HepG2 (cell line): Measurements from ENCODE around the gene GIN1. TPM values are rescaled to one million over a fixed set of nuclear protein-coding genes. Genes with fewer than 3 reads are reported as not detected.

Experiments used
- ATAC-seq: fragments of 200-7000 bp; cut with Tn5 transposase; 3 replicates; pipeline ENCODE4 v1.9.1; 2020; ENCODE audit warnings: mild to moderate bottlenecking, moderate library complexity
- BruUV-seq: library from RNA; stranded (reverse); fragments of 400-500 nt; replicated peaks from 2 replicates; lab custom pipeline; 2021; lab: Mats Ljungman, UMichigan
- CTCF ChIA-PET: fragments of 300-600 bp; formaldehyde crosslinking; extraction: SDS; loops from one replicate; lab custom pipeline; 2021; ENCODE audit warnings: low total read pairs, inconsistent platforms, low intra/inter-chr PET ratio; lab: Yijun Ruan, JAX
- POLR2A ChIA-PET: fragments of 350-600 bp; sonication (Branson Sonifier 250); formaldehyde crosslinking; loops from one replicate; lab custom pipeline; 2020; ENCODE audit warnings: antibody characterized with exemption, inconsistent platforms; lab: Yijun Ruan, JAX
- DNase-seq: peaks from one replicate; pipeline ENCODE4 v3.0.0-alpha.2; 2015; ENCODE audit warnings: low spot score
- FAIRE-seq: peaks from 3 replicates; lab custom pipeline; 2011; peaks lifted over from hg19 to GRCh38; lab: Jason Lieb, UNC
- H2AFZ ChIP-seq: one replicate; pipeline ENCODE4 v1.6.1; 2011; ENCODE audit warnings: low read length, inconsistent platforms
- H3K27ac ChIP-seq: fragments of 300-600 bp; 3 replicates; pipeline ENCODE4 v1.8.0; 2011; ENCODE audit warnings: mixed run types, mild to moderate bottlenecking, mixed read lengths, low read length, inconsistent platforms; ENCODE audit not compliant: insufficient read depth; ENCODE audit errors: extremely low read length
- H3K27me3 ChIP-seq, 2 experiments: fragments of 200-600 bp in 1 of 2; 2 replicates in 1 of 2; 3 replicates in 1 of 2; pipeline versions ENCODE4 v1.6.0 to v1.8.0; 2011; ENCODE audit warnings: low read length in 2 of 2, mild to moderate bottlenecking in 2 of 2, moderate library complexity in 2 of 2, inconsistent platforms in 1 of 2; ENCODE audit not compliant: insufficient read depth in 2 of 2, control insufficient read depth in 1 of 2
- H3K36me3 ChIP-seq, 2 experiments: fragments of 200-600 bp in 1 of 2; replicated peaks in 1 of 2; 2 replicates in 1 of 2; 3 replicates in 1 of 2; pipeline versions ENCODE4 v1.5.1 to v1.8.0; 2011; ENCODE audit warnings: low read length in 2 of 2, inconsistent platforms in 1 of 2; ENCODE audit not compliant: insufficient read depth in 2 of 2, control insufficient read depth in 1 of 2
- H3K4me1 ChIP-seq: 2 replicates; pipeline ENCODE4 v1.5.1; 2012; ENCODE audit warnings: low read length, inconsistent platforms; ENCODE audit not compliant: insufficient read depth
- H3K4me2 ChIP-seq: 2 replicates; pipeline ENCODE4 v1.6.0; 2011; ENCODE audit warnings: low read depth, low read length, inconsistent platforms
- H3K4me3 ChIP-seq, 3 experiments: fragments of 200-600 bp in 1 of 3; sonication (generic), shearing (Covaris generic) in 1 of 3; replicated peaks in 1 of 3; 2 replicates each; pipeline ENCODE4 v1.5.1; 2011 to 2016; ENCODE audit warnings: low read length in 3 of 3, inconsistent platforms in 2 of 3, low read depth in 2 of 3, mild to moderate bottlenecking in 2 of 3, control low read depth in 1 of 3, mixed read lengths in 1 of 3; ENCODE audit not compliant: insufficient read depth in 1 of 3
- H3K79me2 ChIP-seq: one replicate; pipeline ENCODE4 v1.6.1; 2011; ENCODE audit warnings: low read length, inconsistent platforms; ENCODE audit not compliant: insufficient read depth
- H3K9ac ChIP-seq: 2 replicates; pipeline ENCODE4 v1.6.0; 2011; ENCODE audit warnings: mild to moderate bottlenecking, low read depth, low read length, inconsistent platforms; ENCODE audit not compliant: insufficient read depth
- H3K9me3 ChIP-seq: 2 replicates; pipeline ENCODE4 v1.5.1; 2012; ENCODE audit warnings: mild to moderate bottlenecking, low read length
- H4K20me1 ChIP-seq: 2 replicates; pipeline ENCODE4 v1.6.0; 2011; ENCODE audit warnings: inconsistent platforms, mild to moderate bottlenecking, low read length, moderate library complexity; ENCODE audit not compliant: insufficient read depth
- BCL6 ChIP-seq: IDR thresholded peaks from 2 replicates; pipeline ENCODE4 v1.6.1; 2016; ENCODE audit warnings: missing genetic modification reagents, missing compliant biosample characterization
- DPF2 ChIP-seq: sonication (generic); formaldehyde crosslinking; IDR thresholded peaks from 2 replicates; pipeline ENCODE4 v1.4.0; 2020; ENCODE audit warnings: mild to moderate bottlenecking, low read depth, missing genetic modification reagents, borderline replicate concordance
- ETV6 ChIP-seq: sonication (generic); formaldehyde crosslinking; conservative IDR thresholded peaks from 2 replicates; pipeline ENCODE4 v1.4.0; 2020; ENCODE audit warnings: missing genetic modification reagents
- KDM5B ChIP-seq: sonication (generic); formaldehyde crosslinking; IDR thresholded peaks from 2 replicates; pipeline ENCODE4 v1.4.0; 2020; ENCODE audit warnings: missing genetic modification reagents, mild to moderate bottlenecking, borderline replicate concordance
- MTA3 ChIP-seq: sonication (generic); formaldehyde crosslinking; IDR thresholded peaks from 2 replicates; pipeline ENCODE4 v1.4.0; 2020; ENCODE audit warnings: missing genetic modification reagents
- SSRP1 ChIP-seq: IDR thresholded peaks from 2 replicates; pipeline ENCODE4 v1.6.1; 2016; ENCODE audit warnings: control low read depth
- ZFY ChIP-seq: sonication (generic); formaldehyde crosslinking; IDR thresholded peaks from 2 replicates; pipeline ENCODE4 v1.4.0; 2020; ENCODE audit warnings: missing genetic modification reagents
- ZNF841 ChIP-seq: sonication (generic); formaldehyde crosslinking; IDR thresholded peaks from 2 replicates; pipeline ENCODE4 v1.8.1; 2023; ENCODE audit warnings: missing genetic modification reagents, borderline replicate concordance
- WGBS: methylation state at CpG from one replicate; pipeline ENCODE4 v1.1.6; 2017; ENCODE audit warnings: low lambda C conversion rate; 5-methylcytosine and 5-hydroxymethylcytosine counted together
- in situ Hi-C: cut with HindIII; loops from 2 replicates; pipeline ENCODE4 v1.10.0; 2017; ENCODE audit warnings: low pct_unique_long_range_greater_than_20kb; ENCODE audit not compliant: extremely low pct_ligation_motif_present
- intact Hi-C: fragments of 100-400 bp; cut with micrococcal nuclease; formaldehyde crosslinking; loops from one replicate; pipeline ENCODE4 v1.10.0; 2022; ENCODE audit not compliant: unreplicated experiment
- polyA plus RNA-seq, 8 experiments: library from polyadenylated mRNA; depleted of rRNA in 3 of 8; stranded (reverse) in 7 of 8; unstranded in 1 of 8; fragments of >200 nt; fragmentation: Illumina TruSeq in 4 of 8; extraction: Trizol in 4 of 8; gene quantifications; 2 replicates each; pipeline versions ENCODE4 v1.2.1 to v1.2.3, GENCODE V29; 2011 to 2016; ENCODE audit warnings: low read depth in 4 of 8, missing spikeins in 1 of 8, mixed read lengths in 1 of 8; ENCODE audit not compliant: insufficient read depth in 1 of 8
- total RNA-seq, 5 experiments: library from RNA; depleted of rRNA; stranded (reverse); fragments of >200 nt; fragmentation: Illumina TruSeq; extraction: Trizol; gene quantifications; 2 replicates each; pipeline ENCODE4 v1.2.3, GENCODE V29; 2016; ENCODE audit warnings: low read depth in 1 of 5
- TF ChIP-seq, protein P1 (sequence below), 2 experiments: sonication (generic) in 1 of 2; formaldehyde crosslinking in 1 of 2; IDR thresholded peaks; 2 replicates each; pipeline versions ENCODE4 v1.6.1 to v1.9.0; 2014 to 2022; ENCODE audit warnings: antibody characterized with exemption in 1 of 2, borderline replicate concordance in 1 of 2, inconsistent platforms in 1 of 2, low read depth in 1 of 2, missing genetic modification reagents in 1 of 2
- TF ChIP-seq, protein P2 (sequence below), 2 experiments: sonication (generic) in 1 of 2; formaldehyde crosslinking in 1 of 2; IDR thresholded peaks; 2 replicates each; pipeline versions ENCODE4 v1.4.0 to v1.6.1; 2018 to 2020; ENCODE audit warnings: missing genetic modification reagents in 2 of 2, borderline replicate concordance in 1 of 2, low read depth in 1 of 2, mild to moderate bottlenecking in 1 of 2, missing biosample characterization in 1 of 2
- TF ChIP-seq, protein P3 (sequence below): sonication (generic); formaldehyde crosslinking; IDR thresholded peaks from 2 replicates; pipeline ENCODE4 v1.5.0; 2020; ENCODE audit warnings: missing genetic modification reagents

GIN1 gene
- total and polyA plus RNA-seq, 2 of the 13 experiments (the other 11 are each of a cell fraction or from before 2014, with no cell fraction given), result 1.7 to 7.7 TPM

DNA sequence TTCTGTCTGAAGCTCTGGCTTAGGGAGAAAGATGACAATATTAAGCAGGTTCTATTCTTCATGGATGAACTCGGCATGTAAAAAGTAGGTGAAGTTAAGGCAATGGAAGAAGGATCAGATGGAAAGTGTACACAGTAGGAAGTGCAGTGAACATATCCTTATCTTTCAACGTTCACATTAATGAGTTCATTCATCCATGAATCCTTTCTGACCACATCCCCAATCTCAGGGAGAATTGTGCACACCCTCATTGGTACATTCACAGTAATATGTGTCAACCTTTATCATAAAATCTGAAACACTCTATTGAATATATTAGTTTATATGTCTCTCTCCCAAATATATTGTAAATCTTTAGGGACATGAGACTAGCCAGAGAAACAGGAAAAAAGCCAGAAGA, 5.5 kb downstream of the GIN1 start (continued):
- no peak for TF ChIP-seq BCL6
- no peak for TF ChIP-seq DPF2 (CRISPR knock-in tag)
- TF ChIP-seq, protein P1, sequence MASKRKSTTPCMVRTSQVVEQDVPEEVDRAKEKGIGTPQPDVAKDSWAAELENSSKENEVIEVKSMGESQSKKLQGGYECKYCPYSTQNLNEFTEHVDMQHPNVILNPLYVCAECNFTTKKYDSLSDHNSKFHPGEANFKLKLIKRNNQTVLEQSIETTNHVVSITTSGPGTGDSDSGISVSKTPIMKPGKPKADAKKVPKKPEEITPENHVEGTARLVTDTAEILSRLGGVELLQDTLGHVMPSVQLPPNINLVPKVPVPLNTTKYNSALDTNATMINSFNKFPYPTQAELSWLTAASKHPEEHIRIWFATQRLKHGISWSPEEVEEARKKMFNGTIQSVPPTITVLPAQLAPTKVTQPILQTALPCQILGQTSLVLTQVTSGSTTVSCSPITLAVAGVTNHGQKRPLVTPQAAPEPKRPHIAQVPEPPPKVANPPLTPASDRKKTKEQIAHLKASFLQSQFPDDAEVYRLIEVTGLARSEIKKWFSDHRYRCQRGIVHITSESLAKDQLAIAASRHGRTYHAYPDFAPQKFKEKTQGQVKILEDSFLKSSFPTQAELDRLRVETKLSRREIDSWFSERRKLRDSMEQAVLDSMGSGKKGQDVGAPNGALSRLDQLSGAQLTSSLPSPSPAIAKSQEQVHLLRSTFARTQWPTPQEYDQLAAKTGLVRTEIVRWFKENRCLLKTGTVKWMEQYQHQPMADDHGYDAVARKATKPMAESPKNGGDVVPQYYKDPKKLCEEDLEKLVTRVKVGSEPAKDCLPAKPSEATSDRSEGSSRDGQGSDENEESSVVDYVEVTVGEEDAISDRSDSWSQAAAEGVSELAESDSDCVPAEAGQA (IDR thresholded peaks at IDR 0.05; ENCODE audit: low read depth), result no peak
- TF ChIP-seq, protein P1 (CRISPR knock-in tag; IDR thresholded peaks at IDR 0.05; ENCODE audit: borderline replicate concordance), result no peak
- TF ChIP-seq ZNF841 (CRISPR knock-in tag), result no peak

DNA sequence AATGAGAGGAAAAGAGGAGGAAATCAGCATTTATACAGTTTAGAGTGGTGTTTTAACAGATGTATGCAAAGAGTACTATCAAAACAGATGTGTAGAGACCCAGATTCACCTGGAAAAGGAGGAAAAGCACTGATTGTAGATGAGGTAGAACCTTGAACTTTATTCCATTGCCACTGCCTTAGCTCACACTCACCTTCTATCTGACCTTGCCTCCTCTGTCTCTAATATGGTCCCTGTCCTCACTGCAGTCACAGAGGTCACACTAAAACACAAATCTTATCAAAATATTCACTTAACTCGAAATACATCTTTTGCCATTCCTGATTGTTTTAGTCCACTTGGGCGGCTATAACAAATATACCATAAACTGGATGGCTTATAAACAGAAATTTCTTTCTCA, 7.0 kb downstream of the GIN1 start:
- H3K79me2 ChIP-seq, result peaks cover 21% of the 10 kb centered on the region
- FAIRE-seq (no peak), DNase-seq (no peak), ATAC-seq (no peak)
- intact Hi-C loops, result loop anchor here (10.0 kb wide), 1 partner anchor 358 kb away; the partner anchor contains the start of gene PAM
- POLR2A ChIA-PET, result no interaction called here
- no peak overlapping the region for H3K27ac ChIP-seq
- H3K4me3 ChIP-seq, result no peak overlapping the region
- H3K4me2 ChIP-seq, result no peak overlapping the region
- no peak overlapping the region for H2AFZ ChIP-seq
- peaks cover 11% of the 10 kb centered on the region for H3K4me1 ChIP-seq
- no peaks in the 10 kb centered on the region for H3K27me3 ChIP-seq
- in situ Hi-C loops, result no loop called here
- no TSS peak for BruUV-seq
- CTCF ChIA-PET, result no interaction called here
- no peaks in the 10 kb centered on the region for H3K9me3 ChIP-seq
- H3K36me3 ChIP-seq, result no peaks in the 10 kb centered on the region
- 87% methylated on average over 2 of the region's 2 CpGs for WGBS
- no peak overlapping the region for H3K9ac ChIP-seq
- no peaks in the 10 kb centered on the region for H4K20me1 ChIP-seq
- TF ChIP-seq, protein P2, sequence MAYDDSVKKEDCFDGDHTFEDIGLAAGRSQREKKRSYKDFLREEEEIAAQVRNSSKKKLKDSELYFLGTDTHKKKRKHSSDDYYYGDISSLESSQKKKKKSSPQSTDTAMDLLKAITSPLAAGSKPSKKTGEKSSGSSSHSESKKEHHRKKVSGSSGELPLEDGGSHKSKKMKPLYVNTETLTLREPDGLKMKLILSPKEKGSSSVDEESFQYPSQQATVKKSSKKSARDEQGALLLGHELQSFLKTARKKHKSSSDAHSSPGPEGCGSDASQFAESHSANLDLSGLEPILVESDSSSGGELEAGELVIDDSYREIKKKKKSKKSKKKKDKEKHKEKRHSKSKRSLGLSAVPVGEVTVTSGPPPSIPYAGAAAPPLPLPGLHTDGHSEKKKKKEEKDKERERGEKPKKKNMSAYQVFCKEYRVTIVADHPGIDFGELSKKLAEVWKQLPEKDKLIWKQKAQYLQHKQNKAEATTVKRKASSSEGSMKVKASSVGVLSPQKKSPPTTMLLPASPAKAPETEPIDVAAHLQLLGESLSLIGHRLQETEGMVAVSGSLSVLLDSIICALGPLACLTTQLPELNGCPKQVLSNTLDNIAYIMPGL (CRISPR knock-in tag; IDR thresholded peaks at IDR 0.05; ENCODE audit: borderline replicate concordance in 1 of 2, low read depth in 1 of 2), result no peak
- TF ChIP-seq KDM5B (CRISPR knock-in tag) (no peak), ZFY (no peak), SSRP1 (no peak), ETV6 (CRISPR knock-in tag) (no peak), MTA3 (no peak)
- TF ChIP-seq, protein P3, sequence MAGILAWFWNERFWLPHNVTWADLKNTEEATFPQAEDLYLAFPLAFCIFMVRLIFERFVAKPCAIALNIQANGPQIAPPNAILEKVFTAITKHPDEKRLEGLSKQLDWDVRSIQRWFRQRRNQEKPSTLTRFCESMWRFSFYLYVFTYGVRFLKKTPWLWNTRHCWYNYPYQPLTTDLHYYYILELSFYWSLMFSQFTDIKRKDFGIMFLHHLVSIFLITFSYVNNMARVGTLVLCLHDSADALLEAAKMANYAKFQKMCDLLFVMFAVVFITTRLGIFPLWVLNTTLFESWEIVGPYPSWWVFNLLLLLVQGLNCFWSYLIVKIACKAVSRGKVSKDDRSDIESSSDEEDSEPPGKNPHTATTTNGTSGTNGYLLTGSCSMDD (CRISPR knock-in tag), result no peak
